Cardiac fibroblast (primary cell): ENCODE measurements around the gene BMP7.

Source experiments
- DNase-seq, 2 donors: peaks; one replicate each; pipeline versions ENCODE4 v3.0.0 to v3.0.0-alpha.2; 2010; ENCODE audit warnings: low read depth in 2 of 2
- H3K4me3 ChIP-seq, 2 donors: replicated peaks in 1 of 2; 1 replicate in 1 of 2; 2 replicates in 1 of 2; pipeline ENCODE4 v1.5.1; 2011; ENCODE audit warnings: low read depth in 2 of 2, low read length in 2 of 2, mild to moderate bottlenecking in 2 of 2, moderate library complexity in 1 of 2
- CTCF ChIP-seq: IDR thresholded peaks from one replicate; pipeline ENCODE4 v1.5.1; 2011; ENCODE audit warnings: low read depth, mild to moderate bottlenecking, low read length, inconsistent platforms

Gene BMP7

GRCh38 chr20:57294550-57294949 is 28.1 kb upstream of the BMP7 start:
- H3K4me3 ChIP-seq = no peak overlapping the region
- no peak for TF ChIP-seq CTCF

GRCh38 chr20:57293995-57294394 is 27.6 kb upstream of the BMP7 start:
- H3K4me3 ChIP-seq = no peak overlapping the region
- TF ChIP-seq CTCF = no peak
- no peak for DNase-seq

More at GRCh38 chr20:57294550-57294949, 28.1 kb upstream of the BMP7 start:
- no peak for DNase-seq

- no peak for TF ChIP-seq CTCF
- no peak overlapping the region for H3K4me3 ChIP-seq
- DNase-seq = no peak
These were observed 26.2 kb upstream of the BMP7 start for GRCh38 chr20:57292611-57293010.

GRCh38 chr20:57291694-57292093 is 25.3 kb upstream of the BMP7 start:
- DNase-seq = no peak
- TF ChIP-seq CTCF = no peak
- H3K4me3 ChIP-seq = no peak overlapping the region

- no peak for DNase-seq
- H3K4me3 ChIP-seq = no peak overlapping the region
- TF ChIP-seq CTCF = no peak
These were observed 24.6 kb upstream of the BMP7 start for GRCh38 chr20:57291003-57291402.

- no peak for TF ChIP-seq CTCF
- no peak overlapping the region for H3K4me3 ChIP-seq
- DNase-seq = no peak
These were observed 23.7 kb upstream of the BMP7 start for GRCh38 chr20:57290178-57290484.

- DNase-seq = no peak
- H3K4me3 ChIP-seq = no peak overlapping the region
- no peak for TF ChIP-seq CTCF
These were observed 23.1 kb upstream of the BMP7 start for GRCh38 chr20:57289391-57290177.
